ENCODE results near the gene SLC25A40.
"Not testable (repeated sequence)": the region's sequence is repeated elsewhere in the genome, so short reads cannot be mapped to it uniquely, and the experiment has no call there.

Gene SLC25A40

GRCh38 chr7:87876040-87876868 lies at the start of gene SLC25A40, which contains the start of gene DBF4:
Gene SLC25A40, minus strand, starts transcription at chr7:87876360. Its CDS starts 17,633 bp downstream, at chr7:87858727.
Gene DBF4, plus strand, starts transcription at chr7:87876493. Its CDS starts 240 bp downstream, at chr7:87876733.
- DNase-seq: peak; percentile 98

GRCh38 chr7:87922759-87923395 lies 46.7 kb upstream of the SLC25A40 start:
- not testable (repeated sequence) for DNase-seq

GRCh38 chr7:87920578-87920977 lies 44.4 kb upstream of the SLC25A40 start:
- no peak for DNase-seq

GRCh38 chr7:87919875-87920274 lies 43.7 kb upstream of the SLC25A40 start:
- no peak for DNase-seq

GRCh38 chr7:87918740-87919139 lies 42.6 kb upstream of the SLC25A40 start:
- no peak for DNase-seq

GRCh38 chr7:87912121-87912520 lies 36.0 kb upstream of the SLC25A40 start:
- no peak for DNase-seq

- not testable (repeated sequence) for DNase-seq
Observed at GRCh38 chr7:87908814-87909213, 32.7 kb upstream of the SLC25A40 start.

- not testable (repeated sequence) for DNase-seq
Observed at GRCh38 chr7:87907136-87907906, 31.2 kb upstream of the SLC25A40 start.

- DNase-seq: no peak
Observed at GRCh38 chr7:87899255-87899654, 23.1 kb upstream of the SLC25A40 start.

- no peak for DNase-seq
Observed at GRCh38 chr7:87895363-87895762, 19.2 kb upstream of the SLC25A40 start.

- DNase-seq: no peak
Observed at GRCh38 chr7:87886875-87887274, 10.7 kb upstream of the SLC25A40 start.

- no peak for DNase-seq
Observed at GRCh38 chr7:87885018-87885417, 8.9 kb upstream of the SLC25A40 start.

GRCh38 chr7:87882151-87882937 lies 6.2 kb upstream of the SLC25A40 start:
- DNase-seq: no peak

- DNase-seq: no peak
Observed at GRCh38 chr7:87878208-87878735, 2.1 kb upstream of the SLC25A40 start.

- DNase-seq: no peak
Observed at GRCh38 chr7:87877366-87878040, 1.3 kb upstream of the SLC25A40 start.

- peak; percentile 70 to 72 for DNase-seq
Observed at GRCh38 chr7:87876869-87877234, 692 bp upstream of the SLC25A40 start.

- no peak for DNase-seq
Observed at GRCh38 chr7:87875151-87876039, 765 bp downstream of the SLC25A40 start.

- DNase-seq: no peak
Observed at GRCh38 chr7:87874066-87874465, 2.1 kb downstream of the SLC25A40 start.

- not testable (repeated sequence) for DNase-seq
Observed at GRCh38 chr7:87873328-87873727, 2.8 kb downstream of the SLC25A40 start.

- no peak for DNase-seq
Observed at GRCh38 chr7:87872346-87872745, 3.8 kb downstream of the SLC25A40 start.

GRCh38 chr7:87870471-87870870 lies 5.7 kb downstream of the SLC25A40 start:
- DNase-seq: no peak

Measured in activated T-cell treated with anti-CD3 and anti-CD28 coated beads, Interleukin-2, amount 50 U/mL, for 48 hours (primary cell).